Skin epidermis (tissue), 12 donors: Measurements from ENCODE around the gene LMF1.
A peak's percentile ranks its signal among the peaks of the same experiment; 100 is the strongest.
"Not testable (repeated sequence)": the region's sequence is repeated elsewhere in the genome, so short reads cannot be mapped to it uniquely, and the experiment has no call there.

Experiments
- H3K27ac ChIP-seq, 21 experiments: fragments of 200-600 bp; sonication (generic) in 11 of 21; one replicate each; pipeline ENCODE4 v1.5.0; 2020; ENCODE audit warnings: mild to moderate bottlenecking in 3 of 21, inconsistent platforms in 2 of 21, moderate library complexity in 2 of 21
- H3K4me3 ChIP-seq, 7 experiments: fragments of 200-600 bp; sonication (generic) in 2 of 7; one replicate each; pipeline ENCODE4 v1.5.0; 2020; ENCODE audit warnings: inconsistent platforms in 2 of 7, mild to moderate bottlenecking in 2 of 7, moderate library complexity in 1 of 7

The LMF1 gene

GRCh38 chr16:828891-829290 is 141.9 kb downstream of the LMF1 start:
- H3K4me3 ChIP-seq: no peak overlapping the region
- no peak overlapping the region for H3K27ac ChIP-seq

GRCh38 chr16:827513-827912 is 143.3 kb downstream of the LMF1 start:
- Histone ChIP-seq H3K4me3 (no peak overlapping the region), H3K27ac (no peak overlapping the region)

GRCh38 chr16:825341-826061 is 145.3 kb downstream of the LMF1 start:
- no peak overlapping the region for H3K27ac ChIP-seq
- no peak overlapping the region for H3K4me3 ChIP-seq

GRCh38 chr16:824601-825000 is 146.2 kb downstream of the LMF1 start:
- H3K4me3 ChIP-seq: no peak overlapping the region
- no peak overlapping the region for H3K27ac ChIP-seq

GRCh38 chr16:824194-824593 is 146.6 kb downstream of the LMF1 start:
- H3K27ac ChIP-seq: no peak overlapping the region

GRCh38 chr16:822909-823297 is 147.9 kb downstream of the LMF1 start:
- H3K27ac ChIP-seq: no peak overlapping the region

More at GRCh38 chr16:824194-824593, 146.6 kb downstream of the LMF1 start:
- no peak overlapping the region for H3K4me3 ChIP-seq

GRCh38 chr16:822174-822908 is 148.4 kb downstream of the LMF1 start:
- no peak overlapping the region for H3K27ac ChIP-seq
- H3K4me3 ChIP-seq: no peak overlapping the region

More at GRCh38 chr16:822909-823297, 147.9 kb downstream of the LMF1 start:
- H3K4me3 ChIP-seq: no peak overlapping the region

- H3K27ac ChIP-seq: no peak overlapping the region
- no peak overlapping the region for H3K4me3 ChIP-seq
Measured at GRCh38 chr16:821751-822150, 149.0 kb downstream of the LMF1 start.

- Histone ChIP-seq H3K4me3 (no peak overlapping the region), H3K27ac (no peak overlapping the region)
Measured at GRCh38 chr16:820748-821147, 150.0 kb downstream of the LMF1 start.

- not testable (repeated sequence) for H3K27ac ChIP-seq, H3K4me3 ChIP-seq
Measured at GRCh38 chr16:820044-820408, 150.8 kb downstream of the LMF1 start.

GRCh38 chr16:819336-820043 is 151.3 kb downstream of the LMF1 start:
- H3K4me3 ChIP-seq: no peak overlapping the region
- no peak overlapping the region for H3K27ac ChIP-seq

GRCh38 chr16:818592-818991 is 152.2 kb downstream of the LMF1 start:
- H3K4me3 ChIP-seq: no peak overlapping the region
- no peak overlapping the region for H3K27ac ChIP-seq

- H3K27ac ChIP-seq: no peak overlapping the region
- H3K4me3 ChIP-seq: no peak overlapping the region
Measured at GRCh38 chr16:818132-818531, 152.7 kb downstream of the LMF1 start.

GRCh38 chr16:817001-817906 is 153.5 kb downstream of the LMF1 start:
- H3K27ac ChIP-seq: no peak overlapping the region
- no peak overlapping the region for H3K4me3 ChIP-seq

- H3K27ac ChIP-seq: no peak overlapping the region
- H3K4me3 ChIP-seq: no peak overlapping the region
Measured at GRCh38 chr16:815861-816260, 154.9 kb downstream of the LMF1 start.

- no peak overlapping the region for H3K27ac ChIP-seq
- H3K4me3 ChIP-seq: no peak overlapping the region
Measured at GRCh38 chr16:814974-815373, 155.8 kb downstream of the LMF1 start.

- Histone ChIP-seq H3K27ac (no peak overlapping the region), H3K4me3 (no peak overlapping the region)
Measured at GRCh38 chr16:813916-814412, 156.8 kb downstream of the LMF1 start.

- H3K4me3 ChIP-seq: no peak overlapping the region
- no peak overlapping the region for H3K27ac ChIP-seq
Measured at GRCh38 chr16:813204-813915, 157.4 kb downstream of the LMF1 start.

- H3K4me3 ChIP-seq: peak overlapping the region; percentile 60 to 91 (median 81)
- peak overlapping the region in 16 of 21 experiments; percentile 71 to 98 (median 92) for H3K27ac ChIP-seq
Measured at GRCh38 chr16:808085-808386, 162.7 kb downstream of the LMF1 start.
